Thyroid gland (tissue), 4 donors: ENCODE data around the gene HIVEP3.

ENCODE experiments used
- POLR2A ChIP-seq, 2 donors: fragments of 450-650 bp; IDR thresholded peaks; one replicate each; pipeline ENCODE4 v1.6.1; 2017; ENCODE audit warnings: antibody characterized with exemption in 2 of 2, mild to moderate bottlenecking in 2 of 2, moderate library complexity in 1 of 2
- TF ChIP-seq, protein P1 (sequence below), 6 experiments: fragments of 200-600 bp in 3 of 6; fragments of 450-650 bp in 3 of 6; sonication (generic) in 3 of 6; IDR thresholded peaks; one replicate each; pipeline ENCODE4 v1.5.1; 2016 to 2019; ENCODE audit warnings: antibody characterized with exemption in 6 of 6, mild to moderate bottlenecking in 2 of 6, inconsistent platforms in 1 of 6, moderate library complexity in 1 of 6

DNA sequence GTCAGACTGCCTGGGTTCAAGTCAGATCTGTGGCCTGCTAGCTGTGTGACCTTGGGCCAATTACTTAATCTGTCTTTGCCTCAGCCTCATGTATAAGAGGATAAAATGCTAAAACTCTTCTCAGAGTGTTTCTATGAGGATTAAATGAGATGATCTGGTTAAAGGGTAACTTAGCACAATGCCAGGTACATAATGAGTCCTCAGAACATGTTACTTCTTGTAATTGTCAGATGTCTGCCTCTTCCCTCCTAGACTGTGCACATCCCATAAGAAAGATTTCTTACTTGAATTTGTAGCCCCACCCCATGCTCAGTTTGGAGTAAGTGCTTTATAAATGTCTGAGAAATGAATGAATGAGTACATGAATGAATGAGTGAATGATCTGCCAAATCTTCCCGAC lies 34.6 kb upstream of the HIVEP3 start:
- TF ChIP-seq, protein P1, sequence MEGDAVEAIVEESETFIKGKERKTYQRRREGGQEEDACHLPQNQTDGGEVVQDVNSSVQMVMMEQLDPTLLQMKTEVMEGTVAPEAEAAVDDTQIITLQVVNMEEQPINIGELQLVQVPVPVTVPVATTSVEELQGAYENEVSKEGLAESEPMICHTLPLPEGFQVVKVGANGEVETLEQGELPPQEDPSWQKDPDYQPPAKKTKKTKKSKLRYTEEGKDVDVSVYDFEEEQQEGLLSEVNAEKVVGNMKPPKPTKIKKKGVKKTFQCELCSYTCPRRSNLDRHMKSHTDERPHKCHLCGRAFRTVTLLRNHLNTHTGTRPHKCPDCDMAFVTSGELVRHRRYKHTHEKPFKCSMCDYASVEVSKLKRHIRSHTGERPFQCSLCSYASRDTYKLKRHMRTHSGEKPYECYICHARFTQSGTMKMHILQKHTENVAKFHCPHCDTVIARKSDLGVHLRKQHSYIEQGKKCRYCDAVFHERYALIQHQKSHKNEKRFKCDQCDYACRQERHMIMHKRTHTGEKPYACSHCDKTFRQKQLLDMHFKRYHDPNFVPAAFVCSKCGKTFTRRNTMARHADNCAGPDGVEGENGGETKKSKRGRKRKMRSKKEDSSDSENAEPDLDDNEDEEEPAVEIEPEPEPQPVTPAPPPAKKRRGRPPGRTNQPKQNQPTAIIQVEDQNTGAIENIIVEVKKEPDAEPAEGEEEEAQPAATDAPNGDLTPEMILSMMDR (IDR thresholded peaks at IDR 0.05): no peak
- no peak for TF ChIP-seq POLR2A (IDR thresholded peaks at IDR 0.05)
